ENCODE results near the gene NFKB2. TPM values are rescaled to one million over a fixed set of nuclear protein-coding genes. Genes with fewer than 3 reads are reported as not detected.

Gene NFKB2
- total and polyA plus RNA-seq, 2 of the 8 experiments (the other 6 are each of a cell fraction or from before 2014, with no cell fraction given): 20.4 to 31.4 TPM

DNA sequence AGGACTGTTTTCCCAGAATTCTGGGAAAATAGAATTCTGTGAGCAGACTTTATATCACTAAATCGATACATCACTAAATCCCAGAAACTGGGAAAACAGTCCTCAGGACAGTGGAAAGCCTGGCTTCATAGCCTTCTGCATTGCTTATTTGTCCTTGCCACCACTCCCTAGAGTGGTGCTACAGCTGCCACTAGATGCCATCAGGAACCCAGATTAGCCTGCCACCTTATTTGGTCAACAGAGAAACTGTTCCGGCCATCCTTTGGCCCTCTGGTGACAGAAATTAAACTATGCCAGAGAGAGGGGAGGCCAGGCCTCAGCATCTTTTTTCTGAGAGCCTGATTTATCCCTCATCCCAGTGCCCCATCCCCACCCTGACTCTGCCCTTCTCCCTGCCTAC lies 19.6 kb upstream of the NFKB2 start:
- no peaks in the 10 kb centered on the region for H4K20me1 ChIP-seq (replicated peaks in 1 of 2; ENCODE audit: control insufficient read depth in 1 of 2, insufficient read depth in 2 of 2, low read length in 2 of 2)
- H3K4me2 ChIP-seq (ENCODE audit: insufficient read depth in 1 of 2, low read depth in 2 of 2, low read length in 2 of 2): no peak overlapping the region
- H3K27me3 ChIP-seq (replicated peaks in 1 of 4; ENCODE audit: control insufficient read depth in 3 of 4, extremely low read depth in 1 of 4, insufficient read depth in 3 of 4, low read length in 3 of 4): no peaks in the 10 kb centered on the region
- H2BK12ac ChIP-seq (ENCODE audit: low read depth, low read length): no peak overlapping the region
- H3K9me3 ChIP-seq (ENCODE audit: insufficient read depth in 2 of 2, low read depth in 1 of 2, low read length in 1 of 2): no peaks in the 10 kb centered on the region
- POLR2A ChIA-PET (ENCODE audit: partially characterized antibody): interaction anchor here (1.2 kb wide), 1 partner anchor 224 kb away, joined by 3 read pairs; no protein-coding TSS in a partner anchor
- H3K79me2 ChIP-seq (ENCODE audit: control insufficient read depth in 1 of 2, insufficient read depth in 2 of 2, low read length in 2 of 2): no peaks in the 10 kb centered on the region
- DNase-seq (ENCODE audit: low read depth in 1 of 2, low spot score in 2 of 2) (no peak), FAIRE-seq (no peak)
- no peak overlapping the region for H4K91ac ChIP-seq (replicated peaks; ENCODE audit: insufficient read length, low read length)
- H3K9ac ChIP-seq (replicated peaks in 1 of 4; ENCODE audit: extremely low read depth in 1 of 4, low read depth in 3 of 4, low read length in 3 of 4): no peak overlapping the region
- H3K4ac ChIP-seq (replicated peaks; ENCODE audit: insufficient read length, low read depth, low read length): no peak overlapping the region
- peaks cover 1 to 16% (median 12%) of the 10 kb centered on the region in 4 experiments; a peak in 7 of 8 replicates for H3K36me3 ChIP-seq (ENCODE audit: control insufficient read depth in 2 of 4, insufficient read depth in 4 of 4, low read length in 3 of 4)
- H3K23me2 ChIP-seq (ENCODE audit: low read depth, low read length): no peaks in the 10 kb centered on the region; the same call in 1 of the 2 replicates
- no peak overlapping the region for H3K14ac ChIP-seq (ENCODE audit: insufficient read length)
- H3K79me1 ChIP-seq (ENCODE audit: low read depth, low read length): no peaks in the 10 kb centered on the region
- no peak overlapping the region for H3K4me3 ChIP-seq (ENCODE audit: extremely low read depth in 1 of 4, insufficient read depth in 2 of 4, low read depth in 3 of 4, low read length in 4 of 4)
- H2BK15ac ChIP-seq (ENCODE audit: low read length): no peak overlapping the region
- H3K4me1 ChIP-seq (replicated peaks in 1 of 4; ENCODE audit: control insufficient read depth in 3 of 4, insufficient read depth in 4 of 4, low read length in 3 of 4): no peaks in the 10 kb centered on the region
- no peak overlapping the region for H2BK5ac ChIP-seq (ENCODE audit: low read depth, low read length)
- H3K27ac ChIP-seq (ENCODE audit: low read depth, low read length): no peak overlapping the region
- H2BK120ac ChIP-seq (replicated peaks; ENCODE audit: low read depth, low read length): no peak overlapping the region
- no peak overlapping the region for H3K23ac ChIP-seq (ENCODE audit: insufficient read length)
- H2AFZ ChIP-seq (ENCODE audit: low read length): no peak overlapping the region
- H4K5ac ChIP-seq (ENCODE audit: insufficient read length, low read depth, low read length): no peak overlapping the region
- TF ChIP-seq RAD21 (IDR thresholded peaks at IDR 0.05 in 1 of 2, conservative IDR thresholded peaks at IDR 0.05 in 1 of 2; ENCODE audit: low read depth in 2 of 2, low read length in 2 of 2) (0 out of 4 replicates have a peak, but pooled peaks of 1 of the 2 experiments have one; percentile 2), EP300 (IDR thresholded peaks at IDR 0.05; ENCODE audit: borderline replicate concordance in 1 of 2, low read depth in 2 of 2, low read length in 2 of 2) (no peak), SRF (IDR thresholded peaks at IDR 0.05; ENCODE audit: low read depth, low read length) (peak; percentile 71; the same call in 1 of the 2 replicates)
- H2BK20ac ChIP-seq (ENCODE audit: low read length): no peak overlapping the region
- H2AK5ac ChIP-seq (ENCODE audit: low read depth, low read length): no peak overlapping the region
- no peak overlapping the region for H4K8ac ChIP-seq (ENCODE audit: extremely low read depth, insufficient read depth, low read length)
- CTCF ChIA-PET (ENCODE audit: partially characterized antibody): interaction anchor here (0.6 to 17.7 kb wide), 16 partner anchors 8 to 1534 kb away, joined by 3 to 357 read pairs (median 4); partner anchors contain the start of gene NFKB2
- no peak overlapping the region for H3K56ac ChIP-seq (replicated peaks; ENCODE audit: insufficient read length, low read depth, low read length)
- H3K18ac ChIP-seq (ENCODE audit: extremely low read depth, low read length): no peak overlapping the region
- WGBS, 2 experiments (ENCODE audit: extremely low coverage in 1 of 2, insufficient coverage in 1 of 2, insufficient read length in 1 of 2, insufficient replicate concordance in 2 of 2, low coverage in 1 of 2, low lambda C conversion rate in 2 of 2, missing lambda C conversion rate in 1 of 2): 94% methylated on average over 2 of the region's 2 CpGs; no CpG with 5 or more reads in 1 of the 2 experiments
